Left lung (tissue), 10 donors: ENCODE measurements around the gene PPP6C. TPM values are rescaled to one million over a fixed set of nuclear protein-coding genes. Genes with fewer than 3 reads are reported as not detected.
"Not testable (repeated sequence)": the region's sequence is repeated elsewhere in the genome, so short reads cannot be mapped to it uniquely, and the experiment has no call there.

Experiments used
- ATAC-seq: fragments of 200-7000 bp; cut with Tn5 transposase; one replicate; pipeline ENCODE4 v1.9.1; 2020; ENCODE audit warnings: moderate library complexity
- DNase-seq, 4 donors: peaks; one replicate each; pipeline ENCODE4 v3.0.0-alpha.2; 2013 to 2020
- H3K27ac ChIP-seq, 2 donors: fragments of 200-600 bp; sonication (generic) in 1 of 2; one replicate each; pipeline versions ENCODE4 v1.5.0 to v1.8.0; 2020 to 2021
- H3K27me3 ChIP-seq, 2 donors: fragments of 200-600 bp; sonication (generic) in 1 of 2; one replicate each; pipeline versions ENCODE4 v1.5.0 to v1.8.0; 2020 to 2021
- H3K36me3 ChIP-seq, 2 donors: fragments of 200-600 bp; sonication (generic) in 1 of 2; one replicate each; pipeline versions ENCODE4 v1.5.0 to v1.8.0; 2020 to 2021
- H3K4me1 ChIP-seq, 2 donors: fragments of 200-600 bp; one replicate each; pipeline ENCODE4 v1.8.0; 2021
- H3K4me3 ChIP-seq, 2 donors: fragments of 200-600 bp; sonication (generic) in 1 of 2; one replicate each; pipeline versions ENCODE4 v1.5.0 to v1.8.0; 2020 to 2021; ENCODE audit warnings: mild to moderate bottlenecking in 1 of 2
- H3K9me3 ChIP-seq, 2 donors: fragments of 200-600 bp; sonication (generic) in 1 of 2; one replicate each; pipeline versions ENCODE4 v1.5.0 to v1.8.0; 2020 to 2021
- CTCF ChIP-seq, 2 donors: fragments of 200-600 bp; sonication (generic) in 1 of 2; IDR thresholded peaks; one replicate each; pipeline versions ENCODE4 v1.5.0 to v1.8.0; 2021; ENCODE audit warnings: antibody characterized with exemption in 2 of 2
- intact Hi-C, 2 donors: fragments of 100-400 bp; cut with DNase I; formaldehyde crosslinking; loops; one replicate each; pipeline versions ENCODE4 v1.11.2 to v1.14.2; 2022
- polyA plus RNA-seq, 6 donors: library from polyadenylated mRNA; unstranded; fragments of 120-200 nt; gene quantifications; one replicate each; pipeline ENCODE4 v1.2.1, GENCODE V29; 2013; ENCODE audit not compliant: insufficient read length in 6 of 6
- total RNA-seq, 2 donors: library from RNA; stranded (reverse); fragmentation: NEBNext Ultra II Directional; extraction: Animal tissue kit (Norgen Biotek cat#: 25700); gene quantifications; one replicate each; pipeline ENCODE4 v1.2.1, GENCODE V29; 2021
- donor health status: DM: no; HTN: yes; CAD: no.
- donor health status: DM: no; HTN: no; CAD: no.

PPP6C gene
- total and polyA plus RNA-seq, 8 donors: 39.9 to 50.5 (median 45.9) TPM

DNA sequence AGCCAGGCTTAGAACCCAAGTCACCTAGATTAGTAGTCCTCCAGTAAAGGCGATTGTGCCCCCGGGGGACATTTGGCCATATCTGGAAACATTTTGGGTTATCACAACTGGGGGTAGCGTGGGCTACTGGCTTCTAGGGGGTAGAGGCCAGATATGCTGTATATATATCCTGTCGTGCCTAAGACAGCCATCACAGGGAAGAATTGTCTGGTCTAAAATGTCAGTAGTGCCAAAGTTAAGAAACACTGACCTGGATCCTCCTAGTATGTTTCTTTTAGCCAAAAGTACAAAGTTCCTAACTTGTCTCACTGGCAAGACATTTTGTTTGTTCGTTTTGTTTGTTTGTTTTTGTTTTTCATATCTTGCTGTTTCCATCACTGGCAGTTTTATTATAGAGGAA, 24.6 kb upstream of the PPP6C start:
- no peak for DNase-seq
- H3K27ac ChIP-seq: no peak overlapping the region
- no peak for TF ChIP-seq CTCF (IDR thresholded peaks at IDR 0.05)
- no peaks in the 10 kb centered on the region for H3K4me1 ChIP-seq
- no peaks in the 10 kb centered on the region for H3K9me3 ChIP-seq
- H3K27me3 ChIP-seq: no peaks in the 10 kb centered on the region
- ATAC-seq: no peak
- peaks cover 0 to 66% of the 10 kb centered on the region in 2 donors for H3K36me3 ChIP-seq
- H3K4me3 ChIP-seq: no peak overlapping the region
- intact Hi-C loops: no loop called here

- no peak for TF ChIP-seq CTCF (IDR thresholded peaks at IDR 0.05)
- intact Hi-C loops: no loop called here
- peaks cover 0 to 53% of the 10 kb centered on the region in 2 donors for H3K36me3 ChIP-seq
Measured at GRCh38 chr9:125204477-125204876, 14.9 kb upstream of the PPP6C start.

GRCh38 chr9:125202846-125203618, 13.4 kb upstream of the PPP6C start:
- no peaks in the 10 kb centered on the region for H3K9me3 ChIP-seq
- H3K27ac ChIP-seq: no peak overlapping the region
- intact Hi-C loops: no loop called here
- no peak for DNase-seq
- TF ChIP-seq CTCF (IDR thresholded peaks at IDR 0.05): no peak
- peaks cover 0 to 38% of the 10 kb centered on the region in 2 donors for H3K36me3 ChIP-seq
- ATAC-seq: no peak
- peaks cover 0 to 21% of the 10 kb centered on the region in 2 donors for H3K4me1 ChIP-seq
- H3K4me3 ChIP-seq: no peak overlapping the region
- no peaks in the 10 kb centered on the region for H3K27me3 ChIP-seq

More at GRCh38 chr9:125204477-125204876, 14.9 kb upstream of the PPP6C start:
- Histone ChIP-seq H3K4me3 (no peak overlapping the region), H3K27me3 (no peaks in the 10 kb centered on the region), H3K4me1 (peaks cover 0 to 19% of the 10 kb centered on the region in 2 donors), H3K9me3 (no peaks in the 10 kb centered on the region), H3K27ac (no peak overlapping the region)
- no peak for DNase-seq
- no peak for ATAC-seq

DNA sequence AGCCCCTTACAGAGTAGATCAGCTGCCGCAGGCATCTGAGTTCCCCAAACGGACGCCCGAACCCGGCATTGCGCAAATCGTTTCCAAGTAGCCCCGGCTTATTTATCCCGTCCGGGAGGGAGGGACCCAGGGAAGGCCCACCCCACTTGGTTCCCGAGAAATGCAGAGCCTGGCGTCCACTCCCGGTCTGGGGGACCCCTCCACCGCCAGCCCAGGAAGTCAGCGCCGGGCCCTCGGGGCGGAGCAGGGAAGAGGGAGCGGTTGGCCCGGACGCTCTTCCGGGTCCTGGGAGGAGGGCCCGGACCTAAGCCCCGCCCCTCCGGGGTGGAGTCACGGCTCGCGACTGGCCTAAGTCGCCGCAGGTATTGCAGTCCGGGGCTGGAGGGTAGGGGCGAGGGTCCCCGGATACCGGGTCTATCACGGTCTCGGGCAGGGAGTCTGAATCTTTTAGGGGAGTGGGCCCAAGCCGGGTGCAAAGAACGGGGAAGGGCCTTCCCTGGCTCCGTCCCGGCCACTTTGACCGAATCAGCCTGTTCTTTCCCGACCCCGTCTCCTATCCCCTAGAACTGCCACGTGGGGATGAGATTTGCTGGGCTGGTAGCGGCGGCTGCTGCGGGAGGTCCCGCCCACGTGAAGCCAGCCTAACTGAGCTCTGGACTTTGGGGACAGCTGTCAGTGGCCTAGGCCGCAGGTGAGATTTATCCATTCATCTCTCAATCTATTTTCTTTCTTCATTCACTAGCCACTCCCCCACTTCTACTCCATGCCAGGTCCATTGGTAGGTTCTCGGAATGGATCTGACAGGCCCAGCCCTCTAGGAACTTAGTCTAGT, 10.8 kb upstream of the PPP6C start, which contains the start of gene RABEPK:
Gene RABEPK, plus strand, starts transcription at position 327 of the 832 bp plus-strand sequence. CDS start 2,472 bp downstream, outside the sequence.
- Histone ChIP-seq H3K9me3 (no peaks in the 10 kb centered on the region), H3K27me3 (no peaks in the 10 kb centered on the region), H3K27ac (peak within 1 kb of the TSS; percentile 91 to 97), H3K4me3 (peak within 1 kb of the TSS; percentile 64 to 76), H3K36me3 (peaks cover 0 to 12% of the 10 kb centered on the region in 2 donors), H3K4me1 (peaks cover 0 to 21% of the 10 kb centered on the region in 2 donors)
- ATAC-seq: peak; percentile 99
- intact Hi-C loops: no loop called here
- TF ChIP-seq CTCF (IDR thresholded peaks at IDR 0.05): no peak
- DNase-seq: peak; percentile 93 to 99 (median 96)

GRCh38 chr9:125195591-125195990, 6.0 kb upstream of the PPP6C start:
- H3K27ac ChIP-seq, H3K36me3 ChIP-seq, intact Hi-C loops, H3K27me3 ChIP-seq, H3K4me3 ChIP-seq, H3K9me3 ChIP-seq, ATAC-seq, DNase-seq: not testable (repeated sequence)
- H3K4me1 ChIP-seq: peaks cover 4 to 20% of the 10 kb centered on the region in 2 donors

- ATAC-seq, H3K4me3 ChIP-seq, H3K36me3 ChIP-seq, H3K9me3 ChIP-seq, intact Hi-C loops, H3K27ac ChIP-seq, DNase-seq, H3K27me3 ChIP-seq: not testable (repeated sequence)
- peaks cover 7 to 22% of the 10 kb centered on the region in 2 donors for H3K4me1 ChIP-seq
Measured at GRCh38 chr9:125194466-125194865, 4.9 kb upstream of the PPP6C start.
